Epithelial cell of proximal tubule (primary cell): ENCODE results near the gene CFAP57. TPM values are rescaled to one million over a fixed set of nuclear protein-coding genes. Genes with fewer than 3 reads are reported as not detected.

ENCODE experiments used
- DNase-seq: peaks from one replicate; pipeline ENCODE4 v3.0.0-alpha.2; 2011; ENCODE audit warnings: low read depth
- H3K4me3 ChIP-seq: 2 replicates; pipeline ENCODE4 v1.5.1; 2011; ENCODE audit warnings: low read depth, mild to moderate bottlenecking, low read length
- CTCF ChIP-seq: conservative IDR thresholded peaks from 2 replicates; pipeline ENCODE4 v1.5.1; 2012; ENCODE audit warnings: low read depth, mild to moderate bottlenecking, low read length
- total RNA-seq: library from RNA; depleted of rRNA; stranded (reverse); fragments of >200 nt; gene quantifications from 2 replicates; pipeline ENCODE4 v1.2.3, GENCODE V29; 2015

CFAP57 gene
- total RNA-seq, 1 donor from 2014 or later, result 0.46 TPM

GRCh38 chr1:43251024-43251423 lies 78.9 kb downstream of the CFAP57 start:
- no peak for TF ChIP-seq CTCF
- H3K4me3 ChIP-seq, result no peak overlapping the region
- no peak for DNase-seq

GRCh38 chr1:43252225-43252624 lies 80.1 kb downstream of the CFAP57 start:
- DNase-seq, result no peak
- no peak overlapping the region for H3K4me3 ChIP-seq
- no peak for TF ChIP-seq CTCF

DNA sequence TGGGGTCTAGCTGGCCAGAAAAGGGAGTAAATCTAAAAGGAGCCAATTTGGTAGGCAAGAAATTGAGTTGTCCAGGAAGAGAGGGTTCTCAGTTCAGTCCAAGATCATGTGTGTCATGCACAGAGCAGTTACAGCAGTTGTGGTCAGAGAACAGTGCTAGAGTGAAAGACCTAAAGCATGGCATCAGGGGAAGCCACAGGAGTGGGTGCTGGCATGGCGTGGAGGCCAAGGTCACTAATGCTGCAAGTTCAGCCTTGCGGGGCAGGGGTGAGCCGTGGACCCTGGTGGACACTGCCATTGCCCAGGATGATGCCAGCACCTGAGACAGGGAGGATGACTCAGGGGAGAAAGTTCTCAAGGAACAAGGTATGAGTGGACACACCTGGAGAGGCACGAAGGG lies 81.0 kb downstream of the CFAP57 start:
- DNase-seq, result no peak
- TF ChIP-seq CTCF, result no peak
- no peak overlapping the region for H3K4me3 ChIP-seq

DNA sequence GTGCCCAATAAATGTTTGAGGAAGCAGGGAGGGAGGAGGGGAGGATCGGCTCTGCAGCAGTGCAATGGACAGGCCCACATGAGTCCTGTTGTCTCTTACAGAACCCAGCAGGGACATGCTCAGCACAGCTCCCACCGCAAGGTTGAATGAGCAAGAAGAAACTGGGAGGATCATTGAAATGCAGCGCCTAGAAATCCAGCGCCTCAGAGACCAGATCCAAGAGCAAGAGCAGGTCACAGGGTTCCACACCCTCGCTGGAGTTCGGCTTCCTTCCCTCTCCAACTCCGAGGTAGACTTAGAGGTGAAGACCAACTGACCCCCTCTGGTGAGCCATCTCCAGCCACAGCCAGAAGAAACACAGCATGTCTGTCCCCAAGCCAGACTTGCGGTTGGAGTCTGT lies 81.7 kb downstream of the CFAP57 start:
- DNase-seq, result no peak
- H3K4me3 ChIP-seq, result no peak overlapping the region
- TF ChIP-seq CTCF, result no peak

DNA sequence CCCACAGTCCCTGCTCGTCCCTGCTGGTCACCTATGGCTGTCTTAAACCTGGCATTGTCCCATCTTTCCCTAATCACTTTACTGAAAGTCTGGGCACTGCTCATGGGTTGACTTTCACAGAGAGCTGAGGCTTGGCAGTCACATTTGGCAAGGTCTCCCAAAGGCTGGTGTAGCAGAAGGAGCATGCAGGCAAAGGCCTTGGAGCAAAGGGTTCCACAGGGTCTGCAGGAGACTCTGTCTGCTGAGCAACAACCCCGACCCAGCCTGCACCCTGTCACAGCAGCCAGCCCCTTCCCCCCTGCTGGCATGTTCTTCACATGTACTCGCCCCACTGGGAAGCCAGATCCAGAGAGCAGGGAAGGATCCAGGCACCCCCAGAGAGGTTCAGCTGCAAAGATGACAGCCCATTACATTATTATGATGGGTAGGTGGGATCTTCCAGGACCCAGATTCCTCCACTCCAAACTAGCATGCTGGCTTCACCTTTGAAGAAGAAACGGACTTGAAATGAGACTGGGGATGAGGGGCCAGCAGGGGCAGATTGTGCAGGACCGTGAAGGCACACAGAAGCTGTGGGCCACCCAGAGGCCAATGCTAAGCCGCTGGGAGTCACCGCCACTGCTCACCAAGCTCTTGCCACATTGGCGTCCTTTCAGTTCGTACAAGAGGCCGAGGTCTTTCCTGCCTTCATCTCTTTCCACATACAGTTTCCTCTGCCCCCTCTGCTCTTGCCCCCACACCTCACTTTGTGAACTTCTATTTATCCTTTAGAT lies 83.5 kb downstream of the CFAP57 start:
- H3K4me3 ChIP-seq, result no peak overlapping the region
- no peak for DNase-seq
- TF ChIP-seq CTCF, result no peak

DNA sequence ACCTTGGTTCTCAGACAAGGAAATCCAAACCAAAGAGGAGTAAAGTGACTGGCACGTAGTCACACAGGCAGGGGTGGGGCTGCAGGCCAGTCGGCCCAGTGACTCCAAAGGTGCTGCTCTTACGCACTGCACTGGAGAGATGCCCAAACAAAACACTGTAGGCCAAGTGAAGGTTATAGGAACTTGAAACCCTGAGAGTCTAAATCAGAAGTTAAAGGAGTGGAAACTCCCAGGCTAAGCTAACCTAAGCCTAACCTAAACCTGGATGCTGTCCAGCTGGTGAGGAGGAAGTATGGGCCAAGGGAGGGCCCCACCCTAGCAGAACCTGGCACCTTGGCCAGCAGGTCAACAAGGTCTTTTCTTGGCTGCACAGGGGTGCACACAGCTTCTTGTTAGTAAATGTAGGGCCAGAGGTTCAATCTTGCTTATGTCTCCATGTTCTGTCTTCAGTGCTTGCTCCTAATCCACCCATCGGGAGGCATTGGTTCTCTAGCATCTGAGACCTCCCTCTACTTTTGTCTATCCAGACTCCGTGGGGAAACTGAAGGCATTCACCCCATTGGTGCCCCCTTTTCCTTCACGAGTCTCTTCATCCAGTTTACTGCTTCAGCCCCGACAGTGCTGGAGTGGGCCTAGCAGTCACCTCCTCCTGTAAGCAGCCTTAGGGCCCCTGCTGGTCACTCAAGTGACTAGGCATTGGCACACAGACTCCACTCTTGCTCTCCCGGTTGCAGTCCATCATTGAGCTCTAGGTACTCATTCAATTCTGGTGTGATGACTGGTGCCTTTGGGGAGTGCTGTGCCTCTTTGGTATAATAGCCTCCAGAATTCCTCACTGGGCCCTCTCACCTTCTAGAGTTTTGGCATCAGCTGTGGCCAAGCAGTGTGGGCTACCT lies 84.8 kb downstream of the CFAP57 start:
- H3K4me3 ChIP-seq, result no peak overlapping the region
- peak; percentile 26 for TF ChIP-seq CTCF
- no peak for DNase-seq
